Measurements from ENCODE around the gene GBX2.

Gene GBX2

DNA sequence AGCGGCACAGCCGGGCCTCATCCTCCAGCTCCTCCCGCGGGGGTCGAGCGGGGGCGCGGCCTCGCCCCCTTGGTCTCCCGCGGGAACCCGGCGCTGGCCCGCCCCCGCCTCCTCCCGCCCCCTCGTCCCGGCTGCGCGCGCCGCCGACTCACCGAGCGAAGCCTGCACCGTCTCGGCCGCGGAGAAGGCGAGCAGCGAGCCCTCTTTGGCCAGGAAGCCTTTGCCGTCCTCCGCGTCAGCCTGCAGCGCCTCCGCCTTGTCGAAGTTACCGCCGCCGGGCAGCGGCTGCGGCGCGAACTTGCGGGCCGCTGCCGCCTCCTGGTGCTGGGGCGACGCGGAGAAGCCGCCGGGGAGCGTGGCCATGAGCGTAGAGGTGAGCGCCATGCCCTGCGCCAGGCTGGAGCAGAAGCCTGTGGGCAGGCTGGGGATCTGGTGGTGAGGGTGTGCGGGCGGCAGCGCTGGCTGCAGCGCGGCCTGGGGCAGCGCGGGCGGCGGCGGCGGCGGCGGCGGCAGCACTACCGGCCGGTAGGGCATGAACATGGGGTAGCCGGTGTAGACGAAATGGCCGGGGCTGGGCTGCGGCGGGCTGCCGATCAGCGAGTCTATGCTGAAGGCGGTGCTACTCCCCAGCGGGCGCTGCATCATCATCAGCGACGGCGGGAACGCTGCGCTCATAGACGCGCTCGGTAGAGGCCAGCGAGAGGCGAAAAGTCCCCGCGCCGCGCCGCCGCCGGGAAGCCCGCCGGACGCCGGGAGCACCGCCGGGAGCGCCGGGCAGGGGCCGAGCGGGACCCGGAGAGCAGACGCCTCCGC is 683 bp downstream of the GBX2 start:
- no peak for TF ChIP-seq ZNF8 (CRISPR knock-in tag; IDR thresholded peaks at IDR 0.05)
- no peak for TF ChIP-seq BACH2 (CRISPR knock-in tag; IDR thresholded peaks at IDR 0.05; ENCODE audit: borderline replicate concordance)
- TF ChIP-seq TCF4 (CRISPR knock-in tag; IDR thresholded peaks at IDR 0.05; ENCODE audit: borderline replicate concordance), result no peak
- peak; percentile 53 for ATAC-seq

DNA sequence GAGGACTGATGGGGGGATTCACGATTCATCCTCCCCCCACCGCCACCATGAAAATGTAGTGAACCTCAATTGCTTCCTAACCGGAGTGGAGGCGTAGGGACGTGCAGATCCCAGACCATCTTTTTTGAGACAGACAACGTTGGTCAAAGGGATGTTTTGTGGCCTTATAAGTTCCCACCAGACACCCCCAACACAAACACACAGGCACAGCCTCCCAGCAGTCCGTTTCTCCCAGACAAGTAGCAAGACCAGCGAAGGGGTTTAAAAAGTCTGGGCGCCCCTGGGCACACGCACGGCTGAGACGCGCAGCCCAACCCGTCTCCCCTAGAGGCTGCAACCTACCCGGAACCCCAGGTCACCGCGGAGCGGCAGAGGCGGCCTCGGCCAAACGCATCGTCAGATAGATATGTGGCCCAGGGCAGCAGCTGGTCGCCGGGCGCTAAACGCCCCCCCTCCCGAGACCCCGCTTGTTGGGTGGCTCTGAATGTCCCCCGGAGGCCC is 1.3 kb downstream of the GBX2 start:
- peak; percentile 4; the same call in 1 of the 3 replicates for ATAC-seq
- no peak for TF ChIP-seq SNAI2 (CRISPR knock-in tag; IDR thresholded peaks at IDR 0.05)
- TF ChIP-seq, protein P1, sequence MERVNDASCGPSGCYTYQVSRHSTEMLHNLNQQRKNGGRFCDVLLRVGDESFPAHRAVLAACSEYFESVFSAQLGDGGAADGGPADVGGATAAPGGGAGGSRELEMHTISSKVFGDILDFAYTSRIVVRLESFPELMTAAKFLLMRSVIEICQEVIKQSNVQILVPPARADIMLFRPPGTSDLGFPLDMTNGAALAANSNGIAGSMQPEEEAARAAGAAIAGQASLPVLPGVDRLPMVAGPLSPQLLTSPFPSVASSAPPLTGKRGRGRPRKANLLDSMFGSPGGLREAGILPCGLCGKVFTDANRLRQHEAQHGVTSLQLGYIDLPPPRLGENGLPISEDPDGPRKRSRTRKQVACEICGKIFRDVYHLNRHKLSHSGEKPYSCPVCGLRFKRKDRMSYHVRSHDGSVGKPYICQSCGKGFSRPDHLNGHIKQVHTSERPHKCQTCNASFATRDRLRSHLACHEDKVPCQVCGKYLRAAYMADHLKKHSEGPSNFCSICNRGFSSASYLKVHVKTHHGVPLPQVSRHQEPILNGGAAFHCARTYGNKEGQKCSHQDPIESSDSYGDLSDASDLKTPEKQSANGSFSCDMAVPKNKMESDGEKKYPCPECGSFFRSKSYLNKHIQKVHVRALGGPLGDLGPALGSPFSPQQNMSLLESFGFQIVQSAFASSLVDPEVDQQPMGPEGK (CRISPR knock-in tag; IDR thresholded peaks at IDR 0.05; ENCODE audit: borderline replicate concordance), result no peak
- TF ChIP-seq RARB (CRISPR knock-in tag; IDR thresholded peaks at IDR 0.05), result no peak
- TF ChIP-seq, protein P2, sequence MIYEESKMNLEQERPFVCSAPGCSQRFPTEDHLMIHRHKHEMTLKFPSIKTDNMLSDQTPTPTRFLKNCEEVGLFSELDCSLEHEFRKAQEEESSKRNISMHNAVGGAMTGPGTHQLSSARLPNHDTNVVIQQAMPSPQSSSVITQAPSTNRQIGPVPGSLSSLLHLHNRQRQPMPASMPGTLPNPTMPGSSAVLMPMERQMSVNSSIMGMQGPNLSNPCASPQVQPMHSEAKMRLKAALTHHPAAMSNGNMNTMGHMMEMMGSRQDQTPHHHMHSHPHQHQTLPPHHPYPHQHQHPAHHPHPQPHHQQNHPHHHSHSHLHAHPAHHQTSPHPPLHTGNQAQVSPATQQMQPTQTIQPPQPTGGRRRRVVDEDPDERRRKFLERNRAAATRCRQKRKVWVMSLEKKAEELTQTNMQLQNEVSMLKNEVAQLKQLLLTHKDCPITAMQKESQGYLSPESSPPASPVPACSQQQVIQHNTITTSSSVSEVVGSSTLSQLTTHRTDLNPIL (CRISPR knock-in tag; IDR thresholded peaks at IDR 0.05; ENCODE audit: low read depth), result no peak
- TF ChIP-seq TOX (CRISPR knock-in tag; IDR thresholded peaks at IDR 0.05; ENCODE audit: borderline replicate concordance), result no peak
- TF ChIP-seq ESRRG (CRISPR knock-in tag; IDR thresholded peaks at IDR 0.05), result no peak
- no peak for TF ChIP-seq ZNF8 (CRISPR knock-in tag; IDR thresholded peaks at IDR 0.05)
- no peak for TF ChIP-seq ARNTL (CRISPR knock-in tag; IDR thresholded peaks at IDR 0.05; ENCODE audit: borderline replicate concordance, low read depth)
- TF ChIP-seq, protein P3, sequence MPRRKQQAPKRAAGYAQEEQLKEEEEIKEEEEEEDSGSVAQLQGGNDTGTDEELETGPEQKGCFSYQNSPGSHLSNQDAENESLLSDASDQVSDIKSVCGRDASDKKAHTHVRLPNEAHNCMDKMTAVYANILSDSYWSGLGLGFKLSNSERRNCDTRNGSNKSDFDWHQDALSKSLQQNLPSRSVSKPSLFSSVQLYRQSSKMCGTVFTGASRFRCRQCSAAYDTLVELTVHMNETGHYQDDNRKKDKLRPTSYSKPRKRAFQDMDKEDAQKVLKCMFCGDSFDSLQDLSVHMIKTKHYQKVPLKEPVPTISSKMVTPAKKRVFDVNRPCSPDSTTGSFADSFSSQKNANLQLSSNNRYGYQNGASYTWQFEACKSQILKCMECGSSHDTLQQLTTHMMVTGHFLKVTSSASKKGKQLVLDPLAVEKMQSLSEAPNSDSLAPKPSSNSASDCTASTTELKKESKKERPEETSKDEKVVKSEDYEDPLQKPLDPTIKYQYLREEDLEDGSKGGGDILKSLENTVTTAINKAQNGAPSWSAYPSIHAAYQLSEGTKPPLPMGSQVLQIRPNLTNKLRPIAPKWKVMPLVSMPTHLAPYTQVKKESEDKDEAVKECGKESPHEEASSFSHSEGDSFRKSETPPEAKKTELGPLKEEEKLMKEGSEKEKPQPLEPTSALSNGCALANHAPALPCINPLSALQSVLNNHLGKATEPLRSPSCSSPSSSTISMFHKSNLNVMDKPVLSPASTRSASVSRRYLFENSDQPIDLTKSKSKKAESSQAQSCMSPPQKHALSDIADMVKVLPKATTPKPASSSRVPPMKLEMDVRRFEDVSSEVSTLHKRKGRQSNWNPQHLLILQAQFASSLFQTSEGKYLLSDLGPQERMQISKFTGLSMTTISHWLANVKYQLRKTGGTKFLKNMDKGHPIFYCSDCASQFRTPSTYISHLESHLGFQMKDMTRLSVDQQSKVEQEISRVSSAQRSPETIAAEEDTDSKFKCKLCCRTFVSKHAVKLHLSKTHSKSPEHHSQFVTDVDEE (CRISPR knock-in tag; IDR thresholded peaks at IDR 0.05), result no peak
- no peak for TF ChIP-seq PPARA (CRISPR knock-in tag; IDR thresholded peaks at IDR 0.05; ENCODE audit: borderline replicate concordance)
- no peak for TF ChIP-seq ZNF70 (CRISPR knock-in tag; IDR thresholded peaks at IDR 0.05)
- TF ChIP-seq, protein P4, sequence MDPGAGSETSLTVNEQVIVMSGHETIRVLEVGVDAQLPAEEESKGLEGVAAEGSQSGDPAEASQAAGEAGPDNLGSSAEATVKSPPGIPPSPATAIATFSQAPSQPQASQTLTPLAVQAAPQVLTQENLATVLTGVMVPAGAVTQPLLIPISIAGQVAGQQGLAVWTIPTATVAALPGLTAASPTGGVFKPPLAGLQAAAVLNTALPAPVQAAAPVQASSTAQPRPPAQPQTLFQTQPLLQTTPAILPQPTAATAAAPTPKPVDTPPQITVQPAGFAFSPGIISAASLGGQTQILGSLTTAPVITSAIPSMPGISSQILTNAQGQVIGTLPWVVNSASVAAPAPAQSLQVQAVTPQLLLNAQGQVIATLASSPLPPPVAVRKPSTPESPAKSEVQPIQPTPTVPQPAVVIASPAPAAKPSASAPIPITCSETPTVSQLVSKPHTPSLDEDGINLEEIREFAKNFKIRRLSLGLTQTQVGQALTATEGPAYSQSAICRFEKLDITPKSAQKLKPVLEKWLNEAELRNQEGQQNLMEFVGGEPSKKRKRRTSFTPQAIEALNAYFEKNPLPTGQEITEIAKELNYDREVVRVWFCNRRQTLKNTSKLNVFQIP (CRISPR knock-in tag; IDR thresholded peaks at IDR 0.05; ENCODE audit: borderline replicate concordance, low read depth), result no peak
- no peak for TF ChIP-seq ZNF565 (CRISPR knock-in tag; conservative IDR thresholded peaks at IDR 0.05; ENCODE audit: low read depth)
- TF ChIP-seq BACH2 (CRISPR knock-in tag; IDR thresholded peaks at IDR 0.05; ENCODE audit: borderline replicate concordance), result no peak
- no peak for TF ChIP-seq ZC3H10 (CRISPR knock-in tag; IDR thresholded peaks at IDR 0.05)
- no peak for TF ChIP-seq ISL1 (CRISPR knock-in tag; IDR thresholded peaks at IDR 0.05)
- TF ChIP-seq TCF4 (CRISPR knock-in tag; IDR thresholded peaks at IDR 0.05; ENCODE audit: borderline replicate concordance), result no peak
- TF ChIP-seq CSDC2 (CRISPR knock-in tag; IDR thresholded peaks at IDR 0.05), result no peak
- TF ChIP-seq, protein P5, sequence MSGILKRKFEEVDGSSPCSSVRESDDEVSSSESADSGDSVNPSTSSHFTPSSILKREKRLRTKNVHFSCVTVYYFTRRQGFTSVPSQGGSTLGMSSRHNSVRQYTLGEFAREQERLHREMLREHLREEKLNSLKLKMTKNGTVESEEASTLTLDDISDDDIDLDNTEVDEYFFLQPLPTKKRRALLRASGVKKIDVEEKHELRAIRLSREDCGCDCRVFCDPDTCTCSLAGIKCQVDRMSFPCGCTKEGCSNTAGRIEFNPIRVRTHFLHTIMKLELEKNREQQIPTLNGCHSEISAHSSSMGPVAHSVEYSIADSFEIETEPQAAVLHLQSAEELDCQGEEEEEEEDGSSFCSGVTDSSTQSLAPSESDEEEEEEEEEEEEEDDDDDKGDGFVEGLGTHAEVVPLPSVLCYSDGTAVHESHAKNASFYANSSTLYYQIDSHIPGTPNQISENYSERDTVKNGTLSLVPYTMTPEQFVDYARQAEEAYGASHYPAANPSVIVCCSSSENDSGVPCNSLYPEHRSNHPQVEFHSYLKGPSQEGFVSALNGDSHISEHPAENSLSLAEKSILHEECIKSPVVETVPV (CRISPR knock-in tag; IDR thresholded peaks at IDR 0.05), result no peak
- no peak for TF ChIP-seq OSR1 (CRISPR knock-in tag; IDR thresholded peaks at IDR 0.05)
